HG03159 (cell line): ENCODE results near the gene ECPAS.
"Not testable (repeated sequence)": the region's sequence is repeated elsewhere in the genome, so short reads cannot be mapped to it uniquely, and the experiment has no call there.

Experiments
- ATAC-seq: cut with Tn5 transposase; IDR thresholded peaks from one replicate; pipeline ENCODE4 v1.9.1; 2021; ENCODE audit warnings: mild to moderate bottlenecking, moderate library complexity; ENCODE audit not compliant: unreplicated experiment

Gene ECPAS

DNA sequence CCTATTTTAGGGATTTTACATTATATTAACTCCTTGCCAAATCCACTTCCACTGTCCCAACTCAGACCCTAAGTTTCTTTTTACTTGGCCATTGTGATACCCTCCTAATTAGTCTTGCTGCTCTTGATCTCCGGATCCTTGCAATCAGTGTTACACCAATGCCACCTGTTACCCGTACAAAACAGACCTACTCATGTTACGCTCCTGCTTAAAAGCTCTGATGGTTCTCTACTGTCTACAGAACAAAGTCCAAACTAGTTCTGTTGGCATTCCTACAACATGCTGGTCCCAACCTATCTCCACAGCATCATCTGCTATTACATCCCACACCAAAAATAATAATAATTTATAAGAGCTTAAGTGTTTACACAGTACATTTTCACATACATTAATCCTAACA lies 9.8 kb downstream of the ECPAS start:
- ATAC-seq: no peak

- ATAC-seq: no peak
Observed at GRCh38 chr9:111467778-111468367, 16.3 kb downstream of the ECPAS start.

- no peak for ATAC-seq
Observed at GRCh38 chr9:111463048-111463447, 21.1 kb downstream of the ECPAS start.

- no peak for ATAC-seq
Observed at GRCh38 chr9:111458139-111459009, 25.8 kb downstream of the ECPAS start.

GRCh38 chr9:111456529-111456928 lies 27.7 kb downstream of the ECPAS start:
- no peak for ATAC-seq

DNA sequence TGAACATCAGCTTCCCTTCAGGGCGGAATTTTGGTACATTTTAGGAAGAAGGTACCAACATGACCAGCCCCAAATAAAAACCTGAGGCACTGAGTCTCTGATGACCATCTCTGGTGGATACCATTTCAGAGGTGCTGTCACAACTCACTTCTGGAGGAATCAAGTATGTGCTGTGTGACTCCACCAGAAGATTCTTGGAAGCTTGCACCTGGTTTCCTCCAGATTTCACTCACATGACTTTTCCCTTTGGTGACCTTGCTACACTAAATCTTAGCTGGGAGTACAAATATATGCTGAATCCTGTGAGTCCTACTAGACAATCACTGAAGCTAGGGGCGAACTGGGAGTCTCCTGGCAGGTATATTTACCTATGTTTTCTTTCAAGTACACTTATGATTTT lies 28.5 kb downstream of the ECPAS start:
- ATAC-seq: no peak

DNA sequence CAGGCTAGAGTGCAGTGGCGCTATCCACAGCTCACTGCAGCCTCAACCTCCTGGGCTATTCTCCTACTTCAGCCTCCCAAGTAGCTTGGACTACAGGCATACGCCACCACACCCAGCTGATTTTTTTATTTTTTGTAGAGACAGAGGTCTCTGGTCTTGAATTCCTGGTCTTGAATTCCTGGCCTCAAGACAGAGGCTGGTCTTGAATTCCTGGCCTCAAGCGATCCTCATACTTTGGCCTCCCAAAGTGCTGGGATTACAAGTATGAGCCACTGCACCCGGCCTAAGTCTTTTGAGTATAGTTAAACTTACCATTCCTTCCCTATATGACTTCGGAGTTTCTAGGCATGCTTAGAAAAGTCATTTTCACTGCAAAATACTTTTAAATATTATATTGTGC lies 29.4 kb downstream of the ECPAS start:
- ATAC-seq: no peak

GRCh38 chr9:111451570-111451969 lies 32.6 kb downstream of the ECPAS start:
- no peak for ATAC-seq

DNA sequence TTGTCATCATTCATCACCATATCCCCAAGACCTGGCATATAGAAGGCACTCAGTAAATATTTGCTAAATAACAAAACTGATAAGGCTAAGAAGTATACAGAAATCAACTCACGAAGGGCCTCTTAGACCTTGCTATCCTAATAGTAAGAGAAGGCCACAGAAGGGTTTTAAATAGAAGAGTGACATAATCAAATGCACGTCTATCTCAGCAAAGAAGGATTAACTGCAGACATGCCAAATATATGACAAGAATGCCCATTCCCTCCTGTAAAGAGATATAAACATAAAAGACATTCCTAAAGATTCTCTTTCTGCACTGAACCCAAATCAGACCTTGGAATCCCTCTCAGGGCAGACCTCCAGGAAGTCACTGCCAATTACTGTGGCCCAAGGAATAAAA lies 34.1 kb downstream of the ECPAS start:
- ATAC-seq: no peak

DNA sequence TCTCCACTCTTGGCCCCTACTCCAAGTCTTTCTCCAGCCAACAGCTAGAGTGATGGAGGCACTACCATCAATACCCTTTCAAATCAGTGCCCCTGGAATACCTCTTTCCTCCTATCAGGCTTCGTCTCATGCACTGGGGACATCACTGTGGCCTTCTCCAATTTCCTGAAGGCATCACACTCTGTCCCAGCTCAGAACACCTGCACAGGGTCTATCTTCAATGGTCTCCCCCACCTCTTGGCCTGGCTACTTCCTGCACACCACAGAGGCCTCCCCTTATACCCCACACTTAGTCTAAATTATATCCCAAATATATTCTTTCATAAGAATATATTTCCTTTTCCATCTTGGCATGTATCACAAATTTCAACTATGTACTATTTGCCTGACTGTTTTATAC lies 34.5 kb downstream of the ECPAS start:
- ATAC-seq: no peak

GRCh38 chr9:111445799-111446198 lies 38.4 kb downstream of the ECPAS start:
- ATAC-seq: not testable (repeated sequence)

DNA sequence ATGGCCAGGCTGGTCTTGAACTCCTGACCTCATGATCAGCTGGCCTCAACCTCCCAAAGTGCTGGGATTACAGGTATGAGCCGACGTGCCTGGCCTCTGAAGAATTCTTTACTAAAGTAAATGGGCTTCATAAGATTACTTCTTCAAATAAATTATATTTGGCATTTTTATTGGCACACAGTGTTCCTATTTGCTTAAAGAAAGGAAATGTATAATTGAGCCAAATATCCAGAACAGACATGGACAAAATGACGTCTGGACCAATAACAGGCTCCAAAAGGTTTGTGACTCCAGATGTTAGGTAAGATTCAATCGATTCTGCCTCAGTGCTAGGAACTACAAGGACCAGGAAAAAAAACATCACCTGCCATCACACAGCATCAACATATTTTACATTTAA lies 40.7 kb downstream of the ECPAS start:
- ATAC-seq: no peak

DNA sequence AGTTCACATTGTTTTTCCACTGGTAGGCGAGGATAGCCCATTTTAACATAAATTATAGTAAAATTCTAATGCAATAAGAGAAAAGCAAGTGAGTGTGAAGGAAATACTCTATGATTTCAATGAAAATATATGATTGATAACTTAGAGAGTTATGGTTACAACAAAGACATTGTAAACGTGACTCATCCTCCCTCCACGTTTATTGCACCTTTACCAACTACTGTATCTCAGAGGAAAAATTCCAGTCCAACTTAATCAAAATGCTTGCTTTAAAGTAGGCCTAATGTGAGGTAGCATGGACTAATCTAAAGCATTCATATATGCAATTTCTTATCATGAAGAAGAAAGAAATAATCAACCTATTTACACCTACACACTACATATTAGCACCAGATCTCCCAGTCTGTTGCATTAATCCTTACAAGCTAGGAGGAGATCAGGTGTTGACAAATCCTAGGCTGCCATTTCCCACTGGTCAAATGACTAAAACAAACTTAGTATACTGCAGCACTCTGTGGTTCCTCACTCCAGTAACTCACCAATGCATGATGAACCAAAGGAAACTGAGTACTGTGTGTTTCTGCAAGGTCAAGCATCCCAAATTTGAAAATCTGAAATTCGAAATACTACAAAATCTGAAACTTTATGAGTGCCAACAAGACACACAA lies 41.7 kb downstream of the ECPAS start:
- no peak for ATAC-seq

GRCh38 chr9:111440226-111440625 lies 44.0 kb downstream of the ECPAS start:
- ATAC-seq: no peak

DNA sequence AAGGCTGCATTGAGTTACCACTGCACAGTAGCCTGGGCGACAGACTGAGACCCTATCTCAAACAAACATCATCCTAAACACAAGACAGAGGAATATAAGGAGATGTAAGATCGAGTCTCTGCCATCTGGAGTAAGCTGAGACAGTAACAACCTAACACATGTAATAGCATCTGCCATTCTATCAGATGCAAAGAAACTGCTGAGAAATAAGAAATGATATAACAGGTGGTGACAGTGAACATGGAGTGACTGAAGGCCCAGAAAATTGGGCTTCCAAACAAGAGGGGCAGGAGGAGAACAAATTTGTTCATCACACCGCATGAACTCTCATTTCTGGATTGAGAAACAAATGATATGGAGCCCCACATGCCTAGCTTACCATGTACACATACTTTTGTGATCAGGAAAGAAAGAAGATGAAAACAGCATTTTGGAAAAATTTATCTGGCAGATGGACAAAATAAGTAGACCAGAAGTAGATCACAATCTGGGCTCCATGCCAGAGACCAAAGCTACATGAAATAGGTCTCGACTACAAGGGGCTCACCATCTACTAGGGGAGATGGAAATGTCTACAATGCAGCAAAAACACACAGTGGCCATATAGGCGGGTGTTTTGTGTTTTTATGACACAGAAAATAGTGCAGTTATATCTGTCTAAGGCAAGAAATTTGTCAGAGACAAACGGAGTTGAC lies 45.5 kb downstream of the ECPAS start:
- no peak for ATAC-seq

GRCh38 chr9:111436571-111436970 lies 47.6 kb downstream of the ECPAS start:
- no peak for ATAC-seq

GRCh38 chr9:111433082-111433481 lies 51.1 kb downstream of the ECPAS start:
- ATAC-seq: no peak

- ATAC-seq: no peak
Observed at GRCh38 chr9:111431684-111432083, 52.5 kb downstream of the ECPAS start.

DNA sequence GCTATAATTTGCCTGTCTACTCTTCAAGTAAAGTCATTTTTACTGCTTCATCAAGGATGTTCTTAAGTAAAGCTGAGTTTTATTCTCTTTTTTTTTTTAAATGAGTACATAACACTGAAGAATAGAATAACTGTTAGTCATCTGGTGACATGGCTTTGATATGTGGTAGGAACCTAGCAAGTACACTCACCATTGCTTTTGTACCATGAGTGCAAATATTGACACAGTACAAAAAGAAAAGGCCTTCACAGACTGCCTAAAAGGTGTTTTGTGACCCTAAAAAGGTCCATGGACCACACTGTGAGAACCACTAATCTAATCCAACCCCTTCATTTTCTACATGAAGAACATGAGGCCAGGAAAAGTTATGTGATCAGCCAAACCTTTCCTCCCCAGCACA lies 55.0 kb downstream of the ECPAS start:
- no peak for ATAC-seq

DNA sequence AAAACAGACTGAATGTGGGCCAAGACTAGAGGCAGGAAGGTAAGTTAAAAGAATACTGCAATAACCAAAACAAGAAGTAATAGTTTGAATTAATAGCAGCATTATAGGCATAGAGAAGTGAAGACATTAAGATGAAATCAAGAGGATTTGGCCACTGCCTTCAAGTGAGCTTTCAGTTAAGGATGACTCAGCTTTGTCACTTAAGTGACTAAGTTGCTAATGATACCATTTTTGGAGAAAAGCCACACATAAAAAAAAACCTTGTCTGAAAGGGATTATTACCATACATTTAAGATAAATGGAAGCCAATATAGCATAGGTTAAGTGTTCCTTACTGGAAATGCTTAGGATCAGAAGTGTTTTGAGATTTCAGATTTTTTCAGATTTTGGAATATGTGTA lies 57.0 kb downstream of the ECPAS start:
- no peak for ATAC-seq

GRCh38 chr9:111423389-111423788 lies 60.8 kb downstream of the ECPAS start:
- ATAC-seq: no peak
